Adrenal gland (tissue), 12 donors: Measurements from ENCODE around the gene CHAC1. TPM values are rescaled to one million over a fixed set of nuclear protein-coding genes. Genes with fewer than 3 reads are reported as not detected.

Source experiments
- DNase-seq, 7 donors: peaks; one replicate each; pipeline ENCODE4 v3.0.0-alpha.2; 2019 to 2020
- H3K27ac ChIP-seq, 5 donors: fragments of 200-600 bp; sonication (generic) in 4 of 5; 1 replicate in 3 of 5; 2 replicates in 2 of 5; pipeline versions ENCODE4 v1.5.1 to v1.8.0; 2016 to 2020; ENCODE audit warnings: mild to moderate bottlenecking in 1 of 5
- H3K27me3 ChIP-seq: fragments of 200-600 bp; 2 replicates; pipeline ENCODE4 v1.8.0; 2021
- H3K36me3 ChIP-seq, 2 donors: fragments of 200-600 bp; replicated peaks in 1 of 2; 1 replicate in 1 of 2; 2 replicates in 1 of 2; pipeline versions ENCODE4 v1.5.1 to v1.8.0; 2018 to 2022
- H3K4me1 ChIP-seq, 2 donors: fragments of 200-600 bp; replicated peaks in 1 of 2; 1 replicate in 1 of 2; 2 replicates in 1 of 2; pipeline versions ENCODE4 v1.5.1 to v1.8.0; 2018 to 2021
- H3K4me3 ChIP-seq, 4 donors: fragments of 200-600 bp; sonication (generic) in 3 of 4; one replicate each; pipeline ENCODE4 v1.5.1; 2016 to 2018
- H3K9me3 ChIP-seq, 3 donors: fragments of 200-600 bp; sonication (generic) in 1 of 3; replicated peaks in 1 of 3; 1 replicate in 2 of 3; 2 replicates in 1 of 3; pipeline versions ENCODE4 v1.5.1 to v1.8.0; 2016 to 2021
- CTCF ChIP-seq, 6 experiments: fragments of 450-650 bp in 4 of 6; fragments of 200-600 bp in 2 of 6; sonication (generic) in 1 of 6; IDR thresholded peaks; 1 replicate in 5 of 6; 2 replicates in 1 of 6; pipeline versions ENCODE4 v1.5.1 to v1.8.0; 2016 to 2021; ENCODE audit warnings: antibody characterized with exemption in 6 of 6, mild to moderate bottlenecking in 2 of 6, moderate library complexity in 1 of 6
- POLR2A ChIP-seq, 2 donors: fragments of 450-650 bp; IDR thresholded peaks; one replicate each; pipeline ENCODE4 v1.6.1; 2017; ENCODE audit warnings: antibody characterized with exemption in 2 of 2, mild to moderate bottlenecking in 2 of 2, moderate library complexity in 1 of 2
- WGBS, 4 donors: extraction: QIAGEN DNeasy Blood & Tissue Kit in 2 of 4; methylation state at CpG; one replicate each; pipeline versions ENCODE4 v1.1.5 to v1.1.7; 2013 to 2017; 5-methylcytosine and 5-hydroxymethylcytosine counted together
- intact Hi-C, 2 donors: fragments of 100-400 bp; cut with DNase I; formaldehyde crosslinking; loops; one replicate each; pipeline versions ENCODE4 v1.14.1 to v1.15.0; 2022 to 2023
- polyA plus RNA-seq, 3 donors: library from polyadenylated mRNA; stranded (reverse); fragments of 200-250 nt in 2 of 3; fragments of 350-450 nt in 1 of 3; fragmentation: Illumina TruSeq in 1 of 3; extraction: RNeasy Lipid Tissue Mini Kit (QIAGEN cat#74804) in 1 of 3; gene quantifications; one replicate each; pipeline ENCODE4 v1.2.3, GENCODE V29; 2013 to 2014
- total RNA-seq, 9 donors: library from RNA; depleted of rRNA in 4 of 9; stranded (reverse); fragments of >200 nt in 4 of 9; fragments of 120-200 nt in 1 of 9; fragmentation: NEBNext Ultra II Directional in 1 of 9; extraction: Animal tissue kit (Norgen Biotek cat#: 25700) in 1 of 9; gene quantifications; one replicate each; pipeline versions ENCODE4 v1.1.0 to v1.2.4, GENCODE V29; 2013 to 2023
- donor health status: healthy with polysubstance abuse.
- donor health status: Bipolar disorder and iron deficiency.
- donor health status: DM: yes; HTN: yes; CAD: no.
- donor health status: DM: no; HTN: no; CAD: no.
- donor health status: DM: no; HTN: no; CAD: no.
- donor health status: DM: yes; HTN: yes; CAD: no.

The CHAC1 gene
- total and polyA plus RNA-seq, 12 donors: 0.24 to 2.4 (median 1.1) TPM; not detected in 1

- no peaks in the 10 kb centered on the region for H3K36me3 ChIP-seq
- H3K9me3 ChIP-seq: no peaks in the 10 kb centered on the region
- no peaks in the 10 kb centered on the region for H3K4me1 ChIP-seq
- H3K4me3 ChIP-seq: no peak overlapping the region
- intact Hi-C loops: no loop called here
- peak overlapping the region in 1 of 5 donors; percentile 29 for H3K27ac ChIP-seq
- TF ChIP-seq CTCF (IDR thresholded peaks at IDR 0.05): no peak
- TF ChIP-seq POLR2A (IDR thresholded peaks at IDR 0.05): no peak
- no peaks in the 10 kb centered on the region for H3K27me3 ChIP-seq
- DNase-seq: no peak
- WGBS, 4 donors: 62 to 88% (median 82%) methylated on average over 9 to 15 of the region's 15 CpGs
Measured at GRCh38 chr15:40918146-40918798, 35.0 kb upstream of the CHAC1 start.

DNA sequence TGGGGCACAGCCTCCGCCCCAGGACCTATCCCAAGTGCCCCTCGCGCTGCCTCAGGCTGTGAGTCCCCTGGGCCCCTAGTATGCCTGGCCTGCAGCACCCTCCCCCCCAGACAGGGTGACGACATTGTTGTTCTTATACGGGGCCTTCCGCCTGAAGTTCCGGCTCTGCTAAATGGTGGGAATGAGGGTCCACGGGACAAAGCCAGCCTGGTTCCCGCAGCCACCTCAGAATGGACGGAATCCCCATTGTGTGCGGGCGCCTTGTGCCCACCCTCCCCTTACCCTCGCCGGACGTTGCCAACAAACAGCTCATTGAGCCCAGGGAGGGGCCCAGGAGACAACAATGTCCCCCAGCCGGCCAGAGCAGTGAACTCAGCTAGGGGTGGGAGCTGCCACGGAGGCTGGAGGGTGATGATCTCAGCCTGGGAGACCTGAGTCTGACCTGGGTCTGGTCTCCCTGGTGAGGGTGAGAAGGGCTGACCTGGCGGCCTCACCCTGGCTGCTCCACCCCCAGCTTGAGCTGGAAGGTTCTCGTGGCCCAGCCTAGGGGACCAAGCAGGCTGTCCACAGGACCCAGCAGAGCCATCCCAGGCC lies 34.4 kb upstream of the CHAC1 start:
- TF ChIP-seq CTCF (IDR thresholded peaks at IDR 0.05) (no peak), POLR2A (IDR thresholded peaks at IDR 0.05) (no peak)
- intact Hi-C loops: no loop called here
- DNase-seq: no peak

DNA sequence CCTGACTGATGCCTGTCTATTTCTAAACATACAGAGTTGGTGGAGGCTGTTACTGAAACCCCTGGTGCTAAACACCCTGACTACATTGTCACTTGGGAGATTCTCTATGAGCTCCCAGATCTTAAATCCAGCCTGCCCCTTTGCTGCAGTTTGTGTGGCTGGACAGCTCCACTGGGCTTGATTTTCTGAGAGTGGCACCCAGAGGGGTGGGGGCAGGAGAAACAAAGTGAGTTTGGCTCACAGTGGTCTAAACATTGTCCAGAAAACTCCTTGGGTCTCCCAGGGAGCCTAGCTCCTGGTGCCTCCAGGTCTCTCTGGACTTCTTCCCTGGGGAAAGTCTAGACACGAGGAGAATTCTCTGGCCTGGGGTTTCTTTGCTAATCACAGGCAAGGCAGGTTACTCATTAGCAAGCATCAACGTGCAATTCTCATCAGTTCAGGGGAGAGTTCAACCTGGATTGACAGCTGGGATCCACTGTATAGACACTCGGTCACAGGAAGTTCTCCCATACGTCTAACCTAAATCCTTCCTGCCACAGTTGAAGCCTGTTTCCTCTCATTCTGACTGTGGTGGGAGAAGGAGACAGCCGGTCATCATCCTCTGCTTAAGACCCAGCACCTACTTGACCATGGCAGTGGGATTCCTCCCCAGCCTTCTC lies 31.2 kb upstream of the CHAC1 start:
- peaks cover 11% of the 10 kb centered on the region in 2 donors for H3K4me1 ChIP-seq
- TF ChIP-seq POLR2A (IDR thresholded peaks at IDR 0.05) (no peak), CTCF (IDR thresholded peaks at IDR 0.05) (no peak)
- H3K9me3 ChIP-seq: no peaks in the 10 kb centered on the region
- no peak for DNase-seq
- H3K27me3 ChIP-seq: no peaks in the 10 kb centered on the region
- H3K27ac ChIP-seq: no peak overlapping the region
- intact Hi-C loops: no loop called here
- H3K4me3 ChIP-seq: no peak overlapping the region
- no peaks in the 10 kb centered on the region for H3K36me3 ChIP-seq
- 64 to 92% (median 79%) methylated on average over 5 of the region's 5 CpGs for WGBS, 4 donors

More for the DNA sequence above, 34.4 kb upstream of the CHAC1 start:
- no peak overlapping the region for H3K4me3 ChIP-seq
- H3K9me3 ChIP-seq: no peaks in the 10 kb centered on the region
- WGBS, 4 donors: 69 to 81% (median 78%) methylated on average over 3 to 19 of the region's 19 CpGs
- no peaks in the 10 kb centered on the region for H3K27me3 ChIP-seq
- H3K27ac ChIP-seq: peak overlapping the region in 1 of 5 donors; percentile 29
- H3K36me3 ChIP-seq: no peaks in the 10 kb centered on the region
- H3K4me1 ChIP-seq: no peaks in the 10 kb centered on the region

DNA sequence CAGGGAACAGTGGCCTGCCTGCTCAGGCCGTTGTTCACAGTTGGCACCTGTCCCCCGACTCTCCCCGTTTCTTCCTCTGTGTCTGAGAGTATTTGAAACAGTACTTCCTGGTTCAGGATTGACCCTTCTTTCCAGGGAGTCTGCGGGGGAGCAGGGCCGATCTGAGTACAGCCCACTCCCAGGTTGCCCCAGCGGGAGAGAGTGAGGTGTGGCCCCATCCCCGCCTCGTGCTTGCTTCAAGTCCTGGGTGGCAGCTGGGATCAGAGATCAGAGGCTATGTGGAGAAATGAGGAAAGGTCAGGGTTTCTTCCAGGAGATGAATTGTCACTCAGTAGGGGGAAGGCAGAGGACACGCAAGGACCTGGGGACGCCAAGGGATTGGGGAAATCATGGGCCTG lies 30.7 kb upstream of the CHAC1 start:
- Histone ChIP-seq H3K4me3 (no peak overlapping the region), H3K36me3 (no peaks in the 10 kb centered on the region), H3K27ac (no peak overlapping the region), H3K27me3 (no peaks in the 10 kb centered on the region), H3K9me3 (no peaks in the 10 kb centered on the region), H3K4me1 (peaks cover 11 to 15% of the 10 kb centered on the region in 2 donors)
- no peak for DNase-seq
- WGBS, 4 donors: 73 to 81% (median 75%) methylated on average over 10 of the region's 10 CpGs
- intact Hi-C loops: no loop called here
- TF ChIP-seq POLR2A (IDR thresholded peaks at IDR 0.05) (no peak), CTCF (IDR thresholded peaks at IDR 0.05) (no peak)
